Omental fat pad (tissue), 4 donors: ENCODE data around the gene NSUN3. TPM values are rescaled to one million over a fixed set of nuclear protein-coding genes. Genes with fewer than 3 reads are reported as not detected.

Experiments used
- ATAC-seq: fragments of 150-250 bp; one replicate; pipeline ENCODE4 v1.9.1; 2016; ENCODE audit warnings: mild to moderate bottlenecking, moderate library complexity; ENCODE audit not compliant: low FRiP score
- DNase-seq: peaks from one replicate; pipeline ENCODE4 v3.0.0-alpha.2; 2019; ENCODE audit warnings: low spot score
- CTCF ChIP-seq, 3 donors: fragments of 450-650 bp; IDR thresholded peaks; one replicate each; pipeline ENCODE4 v1.5.1; 2016 to 2017; ENCODE audit warnings: antibody characterized with exemption in 3 of 3, mild to moderate bottlenecking in 3 of 3, moderate library complexity in 2 of 3
- total RNA-seq, 4 donors: library from RNA; depleted of rRNA; stranded (reverse); fragments of >200 nt; gene quantifications; one replicate each; pipeline ENCODE4 v1.1.0, GENCODE V29; 2016

Gene NSUN3
- total RNA-seq, 4 donors from 2014 or later: 5.6 to 10.2 (median 9.1) TPM

GRCh38 chr3:94061297-94061696, 1.6 kb upstream of the NSUN3 start:
- ATAC-seq (no peak), DNase-seq (no peak)

GRCh38 chr3:94063496-94064119, 747 bp downstream of the NSUN3 start:
- DNase-seq (no peak), ATAC-seq (no peak)
- no peak for TF ChIP-seq CTCF (IDR thresholded peaks at IDR 0.05)

More at GRCh38 chr3:94061297-94061696, 1.6 kb upstream of the NSUN3 start:
- TF ChIP-seq CTCF (IDR thresholded peaks at IDR 0.05): no peak

GRCh38 chr3:94064243-94064860, 1.5 kb downstream of the NSUN3 start:
- DNase-seq: no peak
- no peak for TF ChIP-seq CTCF (IDR thresholded peaks at IDR 0.05)
- no peak for ATAC-seq

GRCh38 chr3:94065122-94065521, 2.3 kb downstream of the NSUN3 start:
- TF ChIP-seq CTCF (IDR thresholded peaks at IDR 0.05): no peak
- ATAC-seq (no peak), DNase-seq (no peak)

- no peak for TF ChIP-seq CTCF (IDR thresholded peaks at IDR 0.05)
- DNase-seq: no peak
- no peak for ATAC-seq
These were observed 3.1 kb downstream of the NSUN3 start for GRCh38 chr3:94065819-94066480.

GRCh38 chr3:94066506-94067500, 3.9 kb downstream of the NSUN3 start:
- no peak for ATAC-seq

More at GRCh38 chr3:94066506-94067500, 3.9 kb downstream of the NSUN3 start:
- DNase-seq: no peak
- TF ChIP-seq CTCF (IDR thresholded peaks at IDR 0.05): no peak
